Activated CD4-positive, alpha-beta T cell treated with anti-CD3 and anti-CD28 coated beads, Interleukin-2, amount 10 ng/mL, durations not matched to agents 24 days and 14 days (primary cell): ENCODE data around the gene ACLY. TPM values are rescaled to one million over a fixed set of nuclear protein-coding genes. Genes with fewer than 3 reads are reported as not detected.
"Not testable (repeated sequence)": the region's sequence is repeated elsewhere in the genome, so short reads cannot be mapped to it uniquely, and the experiment has no call there.

ENCODE experiments used
- DNase-seq: peaks from one replicate; pipeline ENCODE4 v3.0.0; 2022
- H3K27ac Mint-ChIP-seq: one replicate; pipeline ENCODE4 v1.8.0; 2022; ENCODE audit warnings: mild to moderate bottlenecking, mixed read lengths
- H3K27me3 Mint-ChIP-seq: one replicate; pipeline ENCODE4 v1.8.0; 2022; ENCODE audit warnings: mixed read lengths
- H3K36me3 Mint-ChIP-seq: one replicate; pipeline ENCODE4 v1.8.0; 2022; ENCODE audit warnings: low read depth, mild to moderate bottlenecking, mixed read lengths
- H3K4me1 Mint-ChIP-seq: one replicate; pipeline ENCODE4 v1.8.0; 2021; ENCODE audit warnings: mixed read lengths
- H3K4me3 Mint-ChIP-seq: one replicate; pipeline ENCODE4 v1.8.0; 2022; ENCODE audit warnings: mild to moderate bottlenecking, moderate library complexity, mixed read lengths
- H3K9me3 Mint-ChIP-seq: one replicate; pipeline ENCODE4 v1.8.0; 2021; ENCODE audit warnings: mixed read lengths
- intact Hi-C: fragments of 100-400 bp; cut with micrococcal nuclease; formaldehyde crosslinking; loops from one replicate; pipeline ENCODE4 v1.15.1; 2023
- total RNA-seq: library from RNA; stranded (reverse); gene quantifications from 2 replicates; pipeline ENCODE4 v1.2.3, GENCODE V29; 2022

ACLY gene
- total RNA-seq, 1 donor from 2014 or later = 225 TPM

GRCh38 chr17:41931715-41932114 lies 13.0 kb upstream of the ACLY start:
- H3K27me3 Mint-ChIP-seq, H3K27ac Mint-ChIP-seq, intact Hi-C loops, DNase-seq, H3K9me3 Mint-ChIP-seq: not testable (repeated sequence)
- Mint-ChIP-seq H3K4me3 (peak overlapping the region; percentile 39), H3K4me1 (peaks cover 27% of the 10 kb centered on the region), H3K36me3 (peaks cover 11% of the 10 kb centered on the region)

DNA sequence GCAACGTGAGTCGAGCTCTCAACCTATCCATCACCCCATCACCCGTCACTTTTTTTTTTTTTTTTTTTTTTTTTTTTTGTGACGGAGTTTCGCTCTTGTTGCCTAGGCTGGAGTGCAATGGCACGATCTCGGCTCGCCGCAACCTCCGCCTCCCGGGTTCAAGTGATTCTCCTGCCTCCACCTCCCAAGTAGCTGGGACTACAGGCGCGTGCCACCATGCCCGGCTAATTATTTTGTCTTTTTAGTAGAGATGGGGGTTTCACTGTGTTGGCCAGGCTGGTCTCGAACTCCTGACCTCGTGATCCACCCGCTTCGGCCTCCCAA lies 12.0 kb upstream of the ACLY start:
- Mint-ChIP-seq H3K36me3 (peaks cover 11% of the 10 kb centered on the region), H3K4me3 (peak overlapping the region; percentile 95), H3K4me1 (peaks cover 28% of the 10 kb centered on the region), H3K27ac (peak overlapping the region; percentile 96)
- DNase-seq, H3K27me3 Mint-ChIP-seq, H3K9me3 Mint-ChIP-seq: not testable (repeated sequence)
- intact Hi-C loops = loop anchor here (1.0 kb wide), 3 partner anchors 11 to 242 kb away; partner anchors contain the start of genes CNP and EIF1

GRCh38 chr17:41930009-41930832 lies 11.5 kb upstream of the ACLY start, which contains the start of gene ODAD4:
TSS of gene ODAD4 (plus strand) at chr17:41930617. CDS start at chr17:41930724, 107 bp downstream.
- H3K36me3 Mint-ChIP-seq = peaks cover 11% of the 10 kb centered on the region
- DNase-seq = peak; percentile 99
- H3K27me3 Mint-ChIP-seq = no peaks in the 10 kb centered on the region
- no peaks in the 10 kb centered on the region for H3K9me3 Mint-ChIP-seq
- peak within 1 kb of the TSS; percentile 95 for H3K4me3 Mint-ChIP-seq
- peaks cover 31% of the 10 kb centered on the region for H3K4me1 Mint-ChIP-seq
- H3K27ac Mint-ChIP-seq = peak within 1 kb of the TSS; percentile 96
- intact Hi-C loops = loop anchor here (1.0 kb wide), 3 partner anchors 11 to 242 kb away; partner anchors contain the start of genes CNP and EIF1

DNA sequence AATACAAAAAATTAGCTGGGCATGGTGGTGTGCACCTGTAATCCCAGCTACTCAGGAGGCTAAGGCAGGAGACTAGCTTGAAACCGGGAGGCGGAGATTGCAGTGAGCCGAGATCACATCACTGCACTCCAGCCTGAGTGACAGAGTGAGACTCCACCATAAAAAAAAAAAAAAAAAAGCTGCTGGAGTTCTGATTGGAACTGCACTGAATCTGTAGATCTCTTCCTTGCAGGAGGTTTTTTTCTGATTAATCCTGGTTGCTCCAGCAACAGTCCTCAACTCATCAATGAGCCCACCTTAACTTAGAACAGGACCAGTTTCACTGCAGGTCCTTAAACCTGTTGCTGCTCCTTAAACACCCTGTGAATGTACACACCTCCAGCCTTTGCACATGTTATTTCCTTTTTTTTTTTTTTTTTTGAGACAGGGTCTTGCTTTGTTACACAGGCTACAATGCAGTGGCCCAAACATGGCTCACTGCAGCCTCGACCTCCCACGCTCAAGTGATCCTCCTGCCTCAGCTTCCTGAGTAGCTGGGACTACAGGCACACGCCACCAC lies 10.0 kb upstream of the ACLY start:
- H3K36me3 Mint-ChIP-seq = peaks cover 11% of the 10 kb centered on the region
- H3K27me3 Mint-ChIP-seq = no peaks in the 10 kb centered on the region
- DNase-seq = no peak
- intact Hi-C loops = no loop called here
- H3K4me1 Mint-ChIP-seq = peaks cover 31% of the 10 kb centered on the region
- H3K4me3 Mint-ChIP-seq = peak overlapping the region; percentile 95
- H3K9me3 Mint-ChIP-seq = no peaks in the 10 kb centered on the region
- peak overlapping the region; percentile 96 for H3K27ac Mint-ChIP-seq

DNA sequence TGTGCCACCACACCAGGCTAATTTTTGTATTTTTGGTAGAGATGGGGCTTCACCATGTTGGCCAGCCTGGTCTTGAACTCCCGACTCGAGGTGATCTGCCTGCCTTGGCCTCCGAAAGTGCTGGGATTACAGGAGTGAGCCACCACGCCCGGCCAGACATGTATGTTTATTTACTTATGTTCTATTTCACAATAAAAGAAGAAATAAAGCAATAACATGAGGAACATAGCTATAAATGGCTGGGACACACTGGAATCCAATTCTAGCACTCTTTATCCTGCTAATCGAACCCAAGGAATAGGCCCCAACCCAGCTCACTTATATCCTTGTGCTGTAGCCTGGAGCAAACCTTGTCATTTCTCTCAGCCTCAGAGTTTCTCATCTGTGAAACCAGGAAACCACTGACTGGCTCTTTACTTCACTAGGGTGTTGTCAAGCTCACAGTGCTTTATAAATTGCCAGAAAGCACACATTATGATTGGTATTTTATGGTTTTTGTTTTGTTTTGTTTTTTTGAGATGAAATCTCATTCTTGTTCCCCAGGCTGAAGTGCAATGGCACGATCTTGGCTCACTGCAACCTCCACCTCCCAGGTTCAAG lies 7.3 kb upstream of the ACLY start:
- Mint-ChIP-seq H3K27me3 (no peaks in the 10 kb centered on the region), H3K4me3 (no peak overlapping the region), H3K9me3 (no peaks in the 10 kb centered on the region), H3K36me3 (peaks cover 11% of the 10 kb centered on the region), H3K4me1 (peaks cover 22% of the 10 kb centered on the region), H3K27ac (no peak overlapping the region)
- DNase-seq = no peak
- intact Hi-C loops = no loop called here

- Mint-ChIP-seq H3K9me3 (no peaks in the 10 kb centered on the region), H3K4me1 (peaks cover 18% of the 10 kb centered on the region), H3K4me3 (no peak overlapping the region), H3K36me3 (peaks cover 8% of the 10 kb centered on the region), H3K27me3 (no peaks in the 10 kb centered on the region), H3K27ac (no peak overlapping the region)
- DNase-seq = no peak
- intact Hi-C loops = no loop called here
Measured at GRCh38 chr17:41920580-41920955, 1.8 kb upstream of the ACLY start.

GRCh38 chr17:41919840-41920579 lies 1.3 kb upstream of the ACLY start:
- peaks cover 20% of the 10 kb centered on the region for H3K4me1 Mint-ChIP-seq
- DNase-seq = peak; percentile 63
- H3K9me3 Mint-ChIP-seq = no peaks in the 10 kb centered on the region
- no peaks in the 10 kb centered on the region for H3K27me3 Mint-ChIP-seq
- peaks cover 9% of the 10 kb centered on the region for H3K36me3 Mint-ChIP-seq
- intact Hi-C loops = loop anchor here (1.0 to 5.0 kb wide), 4 partner anchors 10 to 235 kb away; partner anchors contain the start of genes CNP, DNAJC7 and ODAD4
- H3K4me3 Mint-ChIP-seq = peak overlapping the region; percentile 98
- peak overlapping the region; percentile 5 for H3K27ac Mint-ChIP-seq

DNA sequence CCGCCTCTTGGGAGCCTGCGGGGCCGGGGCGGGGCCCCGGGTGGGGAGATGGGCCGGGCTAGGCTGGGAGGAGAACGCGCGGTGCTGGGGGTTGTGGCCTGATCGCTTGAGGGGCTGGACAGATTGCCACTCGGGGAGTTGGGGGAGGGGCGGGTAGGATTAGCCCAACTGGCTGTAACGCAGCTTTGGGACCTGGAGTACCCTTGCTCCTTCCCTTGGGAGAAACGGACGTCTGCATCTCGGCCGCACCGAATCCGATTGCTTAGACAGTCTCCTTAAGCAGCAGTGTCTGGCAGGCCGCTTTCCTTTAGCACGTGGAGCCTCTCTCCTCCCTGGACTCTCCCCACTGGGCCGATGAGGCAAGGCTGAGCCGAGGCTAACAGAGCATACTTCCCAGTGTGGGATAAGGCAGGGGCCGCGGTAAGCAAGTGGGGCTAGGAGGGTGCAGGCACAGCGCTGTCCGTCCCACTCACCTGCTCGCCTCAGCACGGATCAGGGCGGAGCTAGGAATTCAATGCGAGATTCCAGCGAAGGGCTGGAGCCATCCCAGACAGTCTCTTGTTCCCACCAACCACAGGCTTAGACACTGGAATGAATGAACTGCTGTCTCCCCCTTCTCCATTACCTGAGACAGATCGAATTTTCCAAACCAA lies 540 bp upstream of the ACLY start:
- Mint-ChIP-seq H3K4me1 (peaks cover 25% of the 10 kb centered on the region), H3K36me3 (peaks cover 9% of the 10 kb centered on the region), H3K9me3 (no peaks in the 10 kb centered on the region), H3K4me3 (peak overlapping the region; percentile 98), H3K27me3 (no peaks in the 10 kb centered on the region), H3K27ac (peak overlapping the region; percentile 95)
- DNase-seq = no peak
- intact Hi-C loops = loop anchor here (1.0 to 5.0 kb wide), 4 partner anchors 11 to 236 kb away; partner anchors contain the start of genes CNP, DNAJC7 and ODAD4

DNA sequence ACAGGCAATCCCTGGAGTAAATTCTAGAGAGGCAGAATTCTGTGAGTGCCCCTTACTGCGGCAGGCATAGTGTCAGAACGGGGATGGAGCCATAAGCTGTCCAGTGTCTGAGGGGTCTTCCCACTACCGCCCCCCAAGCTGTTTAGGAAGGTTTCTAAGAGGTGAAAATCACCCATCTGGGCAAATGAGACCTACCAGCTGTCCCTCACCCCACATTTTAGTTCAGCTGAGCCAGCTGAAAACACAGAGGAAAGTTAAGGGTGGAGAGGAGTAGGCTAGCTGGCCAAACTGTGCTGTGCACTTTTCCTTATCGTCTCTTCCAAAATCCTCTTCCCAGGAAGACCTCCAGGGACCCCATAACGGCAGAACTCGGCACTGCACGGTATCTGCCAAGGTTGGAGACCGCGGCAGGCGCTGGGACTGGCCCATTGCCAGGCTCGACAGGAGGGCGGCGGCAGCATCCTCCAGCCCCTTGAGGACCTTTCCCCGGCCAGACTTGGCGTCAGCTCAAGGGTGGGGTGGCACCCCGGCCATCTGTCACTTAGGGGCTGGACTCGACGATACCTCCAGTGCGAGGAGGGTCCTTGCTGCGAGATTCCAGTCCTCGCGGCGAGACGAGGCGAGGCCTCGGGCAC lies 955 bp downstream of the ACLY start:
- H3K27me3 Mint-ChIP-seq = no peaks in the 10 kb centered on the region
- peaks cover 29% of the 10 kb centered on the region for H3K4me1 Mint-ChIP-seq
- H3K4me3 Mint-ChIP-seq = peak overlapping the region; percentile 98
- no peaks in the 10 kb centered on the region for H3K9me3 Mint-ChIP-seq
- peak; percentile 81 for DNase-seq
- H3K36me3 Mint-ChIP-seq = peaks cover 19% of the 10 kb centered on the region
- intact Hi-C loops = loop anchor here (1.0 to 5.0 kb wide), 2 partner anchors 52 to 100 kb away; partner anchors contain the start of genes DNAJC7 and KLHL11
- H3K27ac Mint-ChIP-seq = peak overlapping the region; percentile 78

DNA sequence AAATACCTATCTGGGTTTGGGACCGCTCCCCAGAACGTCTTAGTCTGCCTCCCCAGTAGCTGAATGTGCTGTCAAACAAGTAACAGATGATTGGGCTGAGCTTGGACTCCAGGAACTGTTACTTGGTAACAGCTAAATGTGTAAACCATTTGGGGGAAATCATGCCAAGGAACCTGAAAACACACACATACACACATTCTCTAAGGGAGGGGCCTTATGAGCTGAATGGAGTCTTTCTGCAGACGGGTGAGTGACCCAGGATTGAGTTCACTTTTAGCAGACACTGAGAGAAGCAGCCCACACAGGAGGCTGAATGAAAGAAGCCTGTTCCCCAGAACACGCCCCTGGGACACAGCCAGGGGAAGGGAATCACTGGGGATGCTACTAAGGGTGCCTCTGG lies 1.6 kb downstream of the ACLY start:
- Mint-ChIP-seq H3K4me1 (peaks cover 29% of the 10 kb centered on the region), H3K9me3 (no peaks in the 10 kb centered on the region), H3K27me3 (no peaks in the 10 kb centered on the region), H3K36me3 (peaks cover 25% of the 10 kb centered on the region), H3K4me3 (peak overlapping the region; percentile 98), H3K27ac (peak overlapping the region; percentile 78)
- intact Hi-C loops = loop anchor here (5.0 kb wide), 1 partner anchor 100 kb away; the partner anchor contains the start of gene DNAJC7
- no peak for DNase-seq

GRCh38 chr17:41915566-41915965 lies 3.2 kb downstream of the ACLY start:
- Mint-ChIP-seq H3K36me3 (peaks cover 37% of the 10 kb centered on the region), H3K27ac (peak overlapping the region; percentile 41)
- intact Hi-C loops = loop anchor here (5.0 kb wide), 1 partner anchor 102 kb away; the partner anchor contains the start of gene DNAJC7

GRCh38 chr17:41915020-41915419 lies 3.7 kb downstream of the ACLY start:
- no peak overlapping the region for H3K27ac Mint-ChIP-seq
- intact Hi-C loops = loop anchor here (5.0 kb wide), 1 partner anchor 102 kb away; the partner anchor contains the start of gene DNAJC7
- H3K36me3 Mint-ChIP-seq = peaks cover 43% of the 10 kb centered on the region
- no peak overlapping the region for H3K4me3 Mint-ChIP-seq
- H3K27me3 Mint-ChIP-seq = no peaks in the 10 kb centered on the region
- no peak for DNase-seq
- H3K9me3 Mint-ChIP-seq = no peaks in the 10 kb centered on the region
- peaks cover 29% of the 10 kb centered on the region for H3K4me1 Mint-ChIP-seq

More at GRCh38 chr17:41915566-41915965, 3.2 kb downstream of the ACLY start:
- H3K9me3 Mint-ChIP-seq = no peaks in the 10 kb centered on the region
- peak overlapping the region; percentile 39 for H3K4me3 Mint-ChIP-seq
- no peaks in the 10 kb centered on the region for H3K27me3 Mint-ChIP-seq
- no peak for DNase-seq
- peaks cover 29% of the 10 kb centered on the region for H3K4me1 Mint-ChIP-seq
